ENCODE data around the gene SLAMF9.

Gene SLAMF9

GRCh38 chr1:159943278-159943640 lies 10.8 kb downstream of the SLAMF9 start:
- ATAC-seq, result no peak
- TF ChIP-seq CSRNP3 (CRISPR knock-in tag; IDR thresholded peaks at IDR 0.05), result no peak
- TF ChIP-seq ESRRG (CRISPR knock-in tag; IDR thresholded peaks at IDR 0.05), result no peak
- no peak for TF ChIP-seq ARNTL (CRISPR knock-in tag; IDR thresholded peaks at IDR 0.05; ENCODE audit: borderline replicate concordance, low read depth)
- TF ChIP-seq TCF4 (CRISPR knock-in tag; IDR thresholded peaks at IDR 0.05; ENCODE audit: borderline replicate concordance), result no peak
- TF ChIP-seq CREB5 (CRISPR knock-in tag; IDR thresholded peaks at IDR 0.05; ENCODE audit: low read depth), result no peak

GRCh38 chr1:159942632-159943277 lies 11.3 kb downstream of the SLAMF9 start:
- no peak for ATAC-seq
- TF ChIP-seq CSRNP3 (CRISPR knock-in tag; IDR thresholded peaks at IDR 0.05) (no peak), POU6F1 (CRISPR knock-in tag; IDR thresholded peaks at IDR 0.05; ENCODE audit: borderline replicate concordance, low read depth) (no peak), CSDC2 (CRISPR knock-in tag; IDR thresholded peaks at IDR 0.05) (no peak), ZNF70 (CRISPR knock-in tag; IDR thresholded peaks at IDR 0.05) (no peak), OSR1 (CRISPR knock-in tag; IDR thresholded peaks at IDR 0.05) (no peak)

- no peak for TF ChIP-seq ZNF565 (CRISPR knock-in tag; conservative IDR thresholded peaks at IDR 0.05; ENCODE audit: low read depth)
- TF ChIP-seq CSRNP3 (CRISPR knock-in tag; IDR thresholded peaks at IDR 0.05), result no peak
- TF ChIP-seq TCF4 (CRISPR knock-in tag; IDR thresholded peaks at IDR 0.05; ENCODE audit: borderline replicate concordance), result no peak
- no peak for TF ChIP-seq CREB5 (CRISPR knock-in tag; IDR thresholded peaks at IDR 0.05; ENCODE audit: low read depth)
- no peak for TF ChIP-seq PPARA (CRISPR knock-in tag; IDR thresholded peaks at IDR 0.05; ENCODE audit: borderline replicate concordance)
- TF ChIP-seq ZFP30 (CRISPR knock-in tag; IDR thresholded peaks at IDR 0.05), result no peak
- TF ChIP-seq TOX (CRISPR knock-in tag; IDR thresholded peaks at IDR 0.05; ENCODE audit: borderline replicate concordance), result no peak
- no peak for ATAC-seq
Observed at GRCh38 chr1:159941591-159942560, 12.2 kb downstream of the SLAMF9 start.

- no peak for TF ChIP-seq CSRNP3 (CRISPR knock-in tag; IDR thresholded peaks at IDR 0.05)
- TF ChIP-seq POU6F1 (CRISPR knock-in tag; IDR thresholded peaks at IDR 0.05; ENCODE audit: borderline replicate concordance, low read depth), result no peak
- TF ChIP-seq TSHZ2 (CRISPR knock-in tag; IDR thresholded peaks at IDR 0.05), result no peak
- no peak for TF ChIP-seq TOX (CRISPR knock-in tag; IDR thresholded peaks at IDR 0.05; ENCODE audit: borderline replicate concordance)
- no peak for TF ChIP-seq ZC3H10 (CRISPR knock-in tag; IDR thresholded peaks at IDR 0.05)
- no peak for TF ChIP-seq CSDC2 (CRISPR knock-in tag; IDR thresholded peaks at IDR 0.05)
- TF ChIP-seq GLIS3 (CRISPR knock-in tag; IDR thresholded peaks at IDR 0.05), result no peak
- no peak for TF ChIP-seq PPARA (CRISPR knock-in tag; IDR thresholded peaks at IDR 0.05; ENCODE audit: borderline replicate concordance)
- ATAC-seq, result no peak
Observed at GRCh38 chr1:159941141-159941540, 12.9 kb downstream of the SLAMF9 start.
